Measurements from ENCODE around the gene RTRAF.

- TF ChIP-seq RAD21 (IDR thresholded peaks at IDR 0.05; ENCODE audit: low read depth) (no peak), FOXM1 (IDR thresholded peaks at IDR 0.05; ENCODE audit: borderline replicate concordance, low read depth) (no peak), TCF12 (IDR thresholded peaks at IDR 0.05; ENCODE audit: low read depth) (no peak), CREB1 (IDR thresholded peaks at IDR 0.05; ENCODE audit: low read depth) (no peak), EP300 (IDR thresholded peaks at IDR 0.05; ENCODE audit: borderline replicate concordance) (no peak), TEAD4 (IDR thresholded peaks at IDR 0.05) (no peak), YY1 (IDR thresholded peaks at IDR 0.05; ENCODE audit: low read depth) (no peak), CEBPB (IDR thresholded peaks at IDR 0.05) (no peak)
- TF ChIP-seq, protein P1, sequence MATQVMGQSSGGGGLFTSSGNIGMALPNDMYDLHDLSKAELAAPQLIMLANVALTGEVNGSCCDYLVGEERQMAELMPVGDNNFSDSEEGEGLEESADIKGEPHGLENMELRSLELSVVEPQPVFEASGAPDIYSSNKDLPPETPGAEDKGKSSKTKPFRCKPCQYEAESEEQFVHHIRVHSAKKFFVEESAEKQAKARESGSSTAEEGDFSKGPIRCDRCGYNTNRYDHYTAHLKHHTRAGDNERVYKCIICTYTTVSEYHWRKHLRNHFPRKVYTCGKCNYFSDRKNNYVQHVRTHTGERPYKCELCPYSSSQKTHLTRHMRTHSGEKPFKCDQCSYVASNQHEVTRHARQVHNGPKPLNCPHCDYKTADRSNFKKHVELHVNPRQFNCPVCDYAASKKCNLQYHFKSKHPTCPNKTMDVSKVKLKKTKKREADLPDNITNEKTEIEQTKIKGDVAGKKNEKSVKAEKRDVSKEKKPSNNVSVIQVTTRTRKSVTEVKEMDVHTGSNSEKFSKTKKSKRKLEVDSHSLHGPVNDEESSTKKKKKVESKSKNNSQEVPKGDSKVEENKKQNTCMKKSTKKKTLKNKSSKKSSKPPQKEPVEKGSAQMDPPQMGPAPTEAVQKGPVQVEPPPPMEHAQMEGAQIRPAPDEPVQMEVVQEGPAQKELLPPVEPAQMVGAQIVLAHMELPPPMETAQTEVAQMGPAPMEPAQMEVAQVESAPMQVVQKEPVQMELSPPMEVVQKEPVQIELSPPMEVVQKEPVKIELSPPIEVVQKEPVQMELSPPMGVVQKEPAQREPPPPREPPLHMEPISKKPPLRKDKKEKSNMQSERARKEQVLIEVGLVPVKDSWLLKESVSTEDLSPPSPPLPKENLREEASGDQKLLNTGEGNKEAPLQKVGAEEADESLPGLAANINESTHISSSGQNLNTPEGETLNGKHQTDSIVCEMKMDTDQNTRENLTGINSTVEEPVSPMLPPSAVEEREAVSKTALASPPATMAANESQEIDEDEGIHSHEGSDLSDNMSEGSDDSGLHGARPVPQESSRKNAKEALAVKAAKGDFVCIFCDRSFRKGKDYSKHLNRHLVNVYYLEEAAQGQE (IDR thresholded peaks at IDR 0.05; ENCODE audit: low read depth) = no peak
- TF ChIP-seq, protein P2, sequence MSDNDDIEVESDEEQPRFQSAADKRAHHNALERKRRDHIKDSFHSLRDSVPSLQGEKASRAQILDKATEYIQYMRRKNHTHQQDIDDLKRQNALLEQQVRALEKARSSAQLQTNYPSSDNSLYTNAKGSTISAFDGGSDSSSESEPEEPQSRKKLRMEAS (IDR thresholded peaks at IDR 0.05) = no peak
Observed at GRCh38 chr14:52013984-52014600, 24.7 kb downstream of the RTRAF start.
